ENCODE data around the gene RTL1. TPM values are rescaled to one million over a fixed set of nuclear protein-coding genes. Genes with fewer than 3 reads are reported as not detected.

The RTL1 gene
- polyA plus RNA-seq, 1 experiment: not detected

DNA sequence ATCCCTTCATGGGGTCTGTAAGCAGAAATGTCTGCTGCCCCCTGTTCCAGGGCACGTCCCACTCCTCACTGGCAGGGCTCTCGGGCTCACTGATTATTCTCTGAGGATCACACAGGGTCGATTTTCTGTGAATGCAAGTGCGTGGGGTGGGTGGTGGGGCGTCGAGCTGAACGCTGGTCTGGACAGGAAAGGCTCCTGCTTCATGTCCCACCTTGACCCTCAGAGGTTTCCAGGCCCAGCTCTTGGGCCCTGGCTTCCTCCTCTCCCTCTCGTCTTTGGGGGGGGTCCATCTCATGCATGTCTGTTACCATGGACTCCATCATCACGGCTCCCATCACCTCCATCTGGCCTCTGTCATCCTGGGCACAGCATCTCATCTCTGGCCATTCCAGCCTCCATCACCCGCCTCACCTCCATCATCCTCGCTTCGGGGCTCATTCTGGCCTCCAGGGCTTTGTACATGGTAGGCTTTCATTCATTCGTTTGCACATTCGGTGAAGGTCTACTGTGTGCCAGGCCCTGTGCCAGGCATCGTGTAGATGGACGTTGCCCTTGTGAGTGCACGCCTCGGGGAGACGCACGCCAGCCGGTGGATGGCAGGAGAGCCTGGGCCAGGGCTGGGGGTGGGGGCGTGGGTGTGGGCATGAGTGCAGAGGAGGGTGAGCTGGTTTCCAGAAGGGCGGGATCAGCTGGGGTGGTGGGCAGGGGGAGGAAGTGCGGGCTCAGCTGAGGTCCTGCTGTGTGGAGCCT lies 34.7 kb downstream of the RTL1 start:
- no peak overlapping the region for H3K27ac ChIP-seq (ENCODE audit: low read depth, low read length)
- no peak for DNase-seq (ENCODE audit: low read depth, low spot score)
- CTCF ChIA-PET: no interaction called here
- H3K27me3 ChIP-seq (ENCODE audit: control insufficient read depth, insufficient read depth, low read length): no peaks in the 10 kb centered on the region
- H3K9me3 ChIP-seq (ENCODE audit: control insufficient read depth, insufficient read depth, low read length): no peaks in the 10 kb centered on the region
- H3K4me3 ChIP-seq (ENCODE audit: low read depth, low read length): no peak overlapping the region
- TF ChIP-seq, protein P1, sequence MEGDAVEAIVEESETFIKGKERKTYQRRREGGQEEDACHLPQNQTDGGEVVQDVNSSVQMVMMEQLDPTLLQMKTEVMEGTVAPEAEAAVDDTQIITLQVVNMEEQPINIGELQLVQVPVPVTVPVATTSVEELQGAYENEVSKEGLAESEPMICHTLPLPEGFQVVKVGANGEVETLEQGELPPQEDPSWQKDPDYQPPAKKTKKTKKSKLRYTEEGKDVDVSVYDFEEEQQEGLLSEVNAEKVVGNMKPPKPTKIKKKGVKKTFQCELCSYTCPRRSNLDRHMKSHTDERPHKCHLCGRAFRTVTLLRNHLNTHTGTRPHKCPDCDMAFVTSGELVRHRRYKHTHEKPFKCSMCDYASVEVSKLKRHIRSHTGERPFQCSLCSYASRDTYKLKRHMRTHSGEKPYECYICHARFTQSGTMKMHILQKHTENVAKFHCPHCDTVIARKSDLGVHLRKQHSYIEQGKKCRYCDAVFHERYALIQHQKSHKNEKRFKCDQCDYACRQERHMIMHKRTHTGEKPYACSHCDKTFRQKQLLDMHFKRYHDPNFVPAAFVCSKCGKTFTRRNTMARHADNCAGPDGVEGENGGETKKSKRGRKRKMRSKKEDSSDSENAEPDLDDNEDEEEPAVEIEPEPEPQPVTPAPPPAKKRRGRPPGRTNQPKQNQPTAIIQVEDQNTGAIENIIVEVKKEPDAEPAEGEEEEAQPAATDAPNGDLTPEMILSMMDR (IDR thresholded peaks at IDR 0.05; ENCODE audit: low read depth, low read length): no peak
- POLR2A ChIA-PET: no interaction called here

DNA sequence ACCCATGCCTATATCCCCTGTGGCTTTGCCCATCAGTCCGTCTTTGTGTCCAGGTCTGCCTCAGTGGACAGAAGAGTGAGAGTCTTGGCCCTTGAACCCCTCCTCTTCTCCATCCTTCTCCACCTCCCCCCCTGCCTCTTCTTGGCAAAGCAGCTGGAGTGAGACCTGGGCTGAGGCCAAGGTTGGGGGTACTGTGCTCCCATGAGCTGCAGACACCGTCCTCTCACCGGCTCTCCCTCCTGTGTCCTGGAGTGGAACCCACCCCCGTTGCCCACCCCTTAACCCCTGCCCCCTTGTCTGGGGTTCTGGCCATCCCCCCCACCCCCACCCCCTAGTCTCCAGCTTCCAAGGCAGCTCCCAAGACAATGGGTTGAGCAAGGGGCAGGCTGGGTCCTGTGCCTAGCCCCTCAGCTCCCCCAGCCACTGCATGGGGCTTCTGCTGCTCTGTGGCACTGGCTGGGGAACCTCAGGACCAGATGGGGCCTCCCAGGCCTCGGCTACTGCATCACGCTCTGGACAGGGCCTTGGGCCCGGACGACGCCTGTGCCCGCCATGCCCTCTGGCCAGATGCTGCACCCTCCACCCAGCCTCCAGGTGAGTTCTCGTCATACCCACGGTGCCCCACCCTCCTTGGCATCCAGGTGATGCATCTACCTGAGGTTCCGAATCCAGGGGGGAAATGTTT lies 35.7 kb downstream of the RTL1 start:
- POLR2A ChIA-PET: no interaction called here
- no peak for DNase-seq (ENCODE audit: low read depth, low spot score)
- TF ChIP-seq, protein P1 (IDR thresholded peaks at IDR 0.05; ENCODE audit: low read depth, low read length): no peak
- no peak overlapping the region for H3K27ac ChIP-seq (ENCODE audit: low read depth, low read length)
- no peaks in the 10 kb centered on the region for H3K27me3 ChIP-seq (ENCODE audit: control insufficient read depth, insufficient read depth, low read length)
- H3K9me3 ChIP-seq (ENCODE audit: control insufficient read depth, insufficient read depth, low read length): no peaks in the 10 kb centered on the region
- no peak overlapping the region for H3K4me3 ChIP-seq (ENCODE audit: low read depth, low read length)
- CTCF ChIA-PET: no interaction called here

DNA sequence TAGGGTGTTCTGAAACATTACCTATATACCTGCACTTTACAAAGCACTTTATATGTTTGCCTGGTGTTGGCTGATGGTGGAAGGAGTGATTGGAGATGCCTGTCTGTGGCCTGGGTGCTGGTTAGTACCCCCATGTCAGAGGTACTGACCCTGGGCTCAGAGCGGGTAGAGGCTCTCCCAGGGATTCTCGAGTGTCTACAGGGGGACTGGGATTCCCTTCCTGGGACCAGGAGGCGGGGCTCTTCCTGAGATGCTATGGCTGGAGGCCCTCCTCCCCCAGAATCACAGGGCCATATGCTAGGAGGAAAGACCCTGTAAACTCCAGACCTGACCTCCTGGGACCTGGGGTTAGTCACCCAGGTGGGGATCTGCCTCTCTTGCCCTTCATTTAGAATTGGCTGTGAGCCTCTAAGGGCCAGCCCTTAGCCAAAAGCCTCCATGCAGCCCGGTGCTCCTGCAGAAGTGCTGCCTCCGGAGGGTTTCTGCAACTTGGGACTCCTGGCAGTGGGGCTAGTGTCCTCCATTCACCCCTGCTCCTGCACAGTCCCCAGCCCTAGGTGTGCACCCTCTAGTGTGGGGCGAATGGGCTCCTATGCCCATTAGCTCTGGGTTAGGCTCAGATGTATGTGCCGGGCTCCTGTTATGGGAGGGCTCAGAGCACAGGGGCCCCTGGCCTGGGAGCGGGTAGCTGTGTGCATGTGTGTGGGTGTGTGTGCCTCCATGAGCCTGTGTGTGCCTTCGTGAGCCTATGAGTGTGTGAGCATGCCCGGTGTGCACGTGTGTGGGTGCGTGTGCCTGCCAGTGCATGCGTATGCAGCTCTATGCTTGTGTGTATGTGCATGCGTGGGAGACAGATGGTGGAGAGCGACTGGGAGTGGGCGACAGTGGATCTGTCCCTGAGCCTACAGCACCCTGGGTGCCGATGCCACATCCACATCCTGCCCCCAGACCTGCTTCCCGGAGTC lies 36.6 kb downstream of the RTL1 start:
- no peak for DNase-seq (ENCODE audit: low read depth, low spot score)
- ChIA-PET POLR2A (no interaction called here), CTCF (no interaction called here)

DNA sequence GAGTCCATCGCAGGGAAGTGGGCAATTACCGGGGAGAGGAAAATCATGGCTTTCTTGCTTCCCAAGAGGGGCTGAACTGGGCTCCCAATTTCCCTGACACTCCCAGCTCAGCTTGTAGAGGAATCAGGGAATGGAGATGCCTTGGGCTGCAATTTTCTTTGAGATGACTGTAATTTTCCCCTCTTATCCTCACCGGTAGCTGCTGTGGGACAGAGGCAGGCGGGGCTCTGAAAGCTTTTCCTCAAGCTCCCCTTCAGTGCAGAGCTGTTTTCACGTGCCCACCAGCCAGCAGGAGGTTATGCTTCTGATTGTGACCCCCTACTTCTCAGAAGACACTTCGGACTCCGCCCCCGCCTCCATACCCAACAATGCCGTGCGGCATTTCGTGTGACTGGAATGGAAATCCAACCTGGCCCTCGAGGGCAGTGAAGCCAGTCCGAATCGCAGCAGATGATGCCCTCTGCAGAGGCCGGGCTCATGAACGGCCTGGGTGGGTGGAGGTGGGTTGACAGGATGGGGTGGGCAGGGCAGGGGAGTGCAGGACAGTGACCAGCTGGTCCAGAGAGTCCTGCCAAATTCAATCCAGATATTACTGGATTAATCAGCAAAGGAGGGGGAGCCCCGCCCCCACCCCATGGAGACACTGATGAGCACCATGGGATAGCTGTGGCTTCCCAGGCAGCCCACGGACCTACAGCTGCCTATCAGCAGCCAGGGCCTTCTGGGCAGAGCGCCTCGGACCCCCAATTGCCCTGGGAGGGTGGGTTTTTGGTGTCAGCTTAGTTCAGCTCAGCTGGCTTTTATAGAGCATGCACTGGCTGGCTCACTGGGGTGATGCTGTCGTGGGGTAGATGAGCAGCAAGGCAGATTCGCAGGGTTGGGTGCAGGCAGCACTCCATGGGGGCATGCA lies 37.6 kb downstream of the RTL1 start:
- TF ChIP-seq, protein P1 (IDR thresholded peaks at IDR 0.05; ENCODE audit: low read depth, low read length): no peak
- ChIA-PET CTCF (no interaction called here), POLR2A (no interaction called here)
- H3K4me3 ChIP-seq (ENCODE audit: low read depth, low read length): no peak overlapping the region
- no peaks in the 10 kb centered on the region for H3K27me3 ChIP-seq (ENCODE audit: control insufficient read depth, insufficient read depth, low read length)
- H3K27ac ChIP-seq (ENCODE audit: low read depth, low read length): no peak overlapping the region
- no peak for DNase-seq (ENCODE audit: low read depth, low spot score)
- no peaks in the 10 kb centered on the region; the same call in 1 of the 2 replicates for H3K9me3 ChIP-seq (ENCODE audit: control insufficient read depth, insufficient read depth, low read length)

More for the DNA sequence above, 36.6 kb downstream of the RTL1 start:
- no peak overlapping the region for H3K27ac ChIP-seq (ENCODE audit: low read depth, low read length)
- no peaks in the 10 kb centered on the region for H3K9me3 ChIP-seq (ENCODE audit: control insufficient read depth, insufficient read depth, low read length)
- H3K4me3 ChIP-seq (ENCODE audit: low read depth, low read length): no peak overlapping the region
- TF ChIP-seq, protein P1 (IDR thresholded peaks at IDR 0.05; ENCODE audit: low read depth, low read length): no peak
- no peaks in the 10 kb centered on the region for H3K27me3 ChIP-seq (ENCODE audit: control insufficient read depth, insufficient read depth, low read length)

All from AG04450 (cell line).